HG03342 (cell line): ENCODE results near the gene CERT1.
"Not testable (repeated sequence)": the region's sequence is repeated elsewhere in the genome, so short reads cannot be mapped to it uniquely, and the experiment has no call there.

Experiments
- ATAC-seq: cut with Tn5 transposase; IDR thresholded peaks from one replicate; pipeline ENCODE4 v1.9.1; 2021; ENCODE audit warnings: mild to moderate bottlenecking, moderate library complexity; ENCODE audit not compliant: unreplicated experiment

The CERT1 gene

GRCh38 chr5:75356719-75357118, 154.7 kb downstream of the CERT1 start:
- ATAC-seq = no peak

DNA sequence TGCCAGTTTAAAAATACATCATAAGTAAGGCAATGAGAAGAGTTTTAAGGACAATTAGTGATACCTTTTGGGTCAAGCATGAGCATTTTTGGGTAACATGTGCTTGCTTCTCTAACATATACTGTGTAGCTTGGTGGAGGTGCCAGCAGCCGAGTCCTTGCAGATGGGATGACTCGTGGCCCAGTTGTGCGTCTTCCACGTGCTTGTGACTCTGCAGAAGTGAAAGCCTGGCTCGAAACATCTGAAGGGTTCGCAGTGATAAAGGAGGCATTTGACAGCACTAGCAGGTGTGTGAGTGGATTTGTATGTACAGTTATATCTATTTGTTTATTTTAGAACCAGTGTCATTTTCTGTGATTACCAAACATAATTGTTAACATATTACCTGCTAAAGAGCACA, 156.2 kb downstream of the CERT1 start:
- no peak for ATAC-seq

GRCh38 chr5:75351139-75351926, 160.1 kb downstream of the CERT1 start:
- ATAC-seq = no peak

DNA sequence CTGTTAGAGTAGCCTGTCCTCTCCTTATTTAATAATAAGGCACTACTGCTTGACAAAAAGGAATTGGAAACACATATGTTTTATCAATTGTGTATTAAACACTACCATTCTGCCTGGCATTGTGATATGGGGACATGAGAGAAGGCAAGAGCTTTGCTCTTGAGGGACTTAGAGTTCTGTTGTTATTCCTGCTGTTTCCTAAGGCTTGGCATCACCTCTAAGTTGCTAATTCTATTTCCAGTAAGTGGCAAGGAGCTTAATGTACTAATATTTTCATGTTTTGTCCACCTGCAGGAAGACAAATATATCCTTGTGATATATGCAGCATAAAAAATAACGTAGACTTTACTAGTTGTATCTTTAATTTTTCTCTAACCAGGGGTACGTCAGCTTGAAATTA, 161.8 kb downstream of the CERT1 start:
- no peak for ATAC-seq

- no peak for ATAC-seq
Measured at GRCh38 chr5:75348241-75348640, 163.2 kb downstream of the CERT1 start.

- no peak for ATAC-seq
Measured at GRCh38 chr5:75342836-75343235, 168.6 kb downstream of the CERT1 start.

DNA sequence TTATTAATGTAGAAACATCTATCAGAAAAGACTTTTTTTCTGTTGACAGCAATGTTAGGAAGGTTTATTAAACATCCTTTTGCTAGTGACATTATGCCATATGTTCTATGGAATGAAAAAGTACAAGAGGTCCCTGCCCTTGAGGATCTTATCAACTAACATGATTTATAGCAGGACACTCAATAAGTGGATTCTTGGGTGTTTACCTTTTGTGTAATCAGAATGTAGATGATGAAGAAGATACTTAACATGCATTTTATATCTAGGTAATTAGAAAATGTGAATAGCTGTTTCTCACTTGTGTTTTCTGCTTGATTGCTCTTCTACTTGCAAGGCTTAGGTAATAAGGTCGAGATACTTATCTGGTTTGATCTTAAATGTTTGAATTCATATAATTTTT, 169.5 kb downstream of the CERT1 start:
- no peak for ATAC-seq

- ATAC-seq = no peak
Measured at GRCh38 chr5:75340714-75341478, 170.5 kb downstream of the CERT1 start.

GRCh38 chr5:75338408-75338807, 173.0 kb downstream of the CERT1 start:
- ATAC-seq = no peak

GRCh38 chr5:75337366-75338021, 173.9 kb downstream of the CERT1 start:
- ATAC-seq = no peak

DNA sequence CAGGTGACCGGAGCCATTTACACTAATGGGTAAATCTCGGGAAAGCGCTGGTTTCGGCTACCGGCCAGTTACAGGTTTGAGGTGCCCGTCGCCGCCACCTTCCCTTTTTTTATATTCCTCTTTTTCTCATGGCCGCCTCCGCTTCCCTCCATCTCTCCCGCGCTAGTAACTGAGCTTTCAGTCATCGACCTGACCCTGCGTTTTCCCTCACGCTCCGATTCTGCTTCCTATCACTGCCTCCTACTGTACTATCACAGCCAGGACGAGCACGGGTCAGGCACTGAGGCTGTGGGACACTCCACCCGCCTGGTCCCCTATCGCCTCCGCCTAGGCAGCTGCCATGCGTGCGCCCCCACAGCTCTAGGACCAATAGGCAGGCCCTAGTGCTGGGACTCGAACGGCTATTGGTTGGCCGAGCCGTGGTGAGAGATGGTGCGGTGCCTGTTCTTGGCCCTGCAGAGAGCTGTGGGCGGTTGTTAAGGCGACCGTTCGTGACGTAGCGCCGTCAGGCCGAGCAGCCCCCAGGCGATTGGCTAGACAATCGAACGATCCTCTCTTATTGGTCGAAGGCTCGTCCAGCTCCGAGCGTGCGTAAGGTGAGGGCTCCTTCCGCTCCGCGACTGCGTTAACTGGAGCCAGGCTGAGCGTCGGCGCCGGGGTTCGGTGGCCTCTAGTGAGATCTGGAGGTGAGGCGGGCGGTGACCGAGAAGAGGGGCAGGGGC, 174.7 kb downstream of the CERT1 start, which contains the start of gene HMGCR:
TSS of gene HMGCR (plus strand) at position 606 of the 722 bp plus-strand sequence. CDS start 5,386 bp downstream, outside the sequence.
- ATAC-seq = peak; percentile 99

DNA sequence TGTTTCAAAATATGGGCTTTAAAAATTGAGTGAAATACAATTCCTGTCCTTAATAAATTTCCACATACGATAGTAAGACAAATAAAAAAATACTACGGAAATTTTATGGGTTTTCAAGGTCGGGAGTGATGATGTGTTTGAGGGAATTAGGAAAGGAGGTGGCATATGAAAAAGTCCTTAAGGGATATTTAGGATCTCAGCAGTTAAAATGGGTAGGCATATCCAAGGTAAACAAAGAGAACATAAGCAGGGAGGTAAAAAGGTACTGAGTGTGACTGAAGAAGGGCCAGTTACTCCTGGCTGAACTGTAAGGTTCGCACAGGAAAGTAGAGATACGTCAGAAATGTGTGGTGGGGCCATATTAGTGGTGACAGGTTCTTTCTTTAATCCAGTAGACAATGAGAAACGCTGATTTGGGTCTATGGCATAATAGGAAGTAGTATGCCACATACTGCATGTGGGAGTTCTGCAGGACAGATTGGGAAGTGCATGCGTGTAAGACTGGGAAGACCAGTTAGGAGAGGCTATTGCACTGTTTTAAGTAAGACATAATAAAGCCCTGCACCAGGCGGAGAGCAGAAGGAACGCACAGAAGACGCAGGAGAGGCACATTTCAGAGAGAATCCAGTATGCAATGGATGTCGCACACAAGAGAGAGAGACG, 175.3 kb downstream of the CERT1 start:
- no peak for ATAC-seq

DNA sequence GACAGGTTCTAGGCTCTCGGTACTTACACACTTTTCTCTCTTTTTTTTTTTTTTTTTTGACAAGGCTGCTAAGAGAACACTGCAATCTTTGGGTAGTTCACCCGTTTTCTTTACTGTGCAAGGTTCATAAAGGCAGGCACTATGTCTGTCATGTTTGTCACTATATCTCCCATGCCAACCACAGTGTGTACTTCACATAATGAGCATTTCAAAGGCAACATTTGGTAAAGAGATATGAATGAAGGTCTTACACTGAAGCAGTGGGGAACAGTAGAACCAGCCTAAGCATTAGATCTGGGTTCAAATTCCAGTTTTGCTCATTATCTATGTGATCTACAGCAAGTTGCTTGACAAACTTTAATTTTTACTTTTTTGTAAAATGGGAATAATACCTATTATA, 175.9 kb downstream of the CERT1 start:
- ATAC-seq = no peak

GRCh38 chr5:75334413-75334812, 177.0 kb downstream of the CERT1 start:
- ATAC-seq = not testable (repeated sequence)

- not testable (repeated sequence) for ATAC-seq
Measured at GRCh38 chr5:75333759-75334158, 177.7 kb downstream of the CERT1 start.

DNA sequence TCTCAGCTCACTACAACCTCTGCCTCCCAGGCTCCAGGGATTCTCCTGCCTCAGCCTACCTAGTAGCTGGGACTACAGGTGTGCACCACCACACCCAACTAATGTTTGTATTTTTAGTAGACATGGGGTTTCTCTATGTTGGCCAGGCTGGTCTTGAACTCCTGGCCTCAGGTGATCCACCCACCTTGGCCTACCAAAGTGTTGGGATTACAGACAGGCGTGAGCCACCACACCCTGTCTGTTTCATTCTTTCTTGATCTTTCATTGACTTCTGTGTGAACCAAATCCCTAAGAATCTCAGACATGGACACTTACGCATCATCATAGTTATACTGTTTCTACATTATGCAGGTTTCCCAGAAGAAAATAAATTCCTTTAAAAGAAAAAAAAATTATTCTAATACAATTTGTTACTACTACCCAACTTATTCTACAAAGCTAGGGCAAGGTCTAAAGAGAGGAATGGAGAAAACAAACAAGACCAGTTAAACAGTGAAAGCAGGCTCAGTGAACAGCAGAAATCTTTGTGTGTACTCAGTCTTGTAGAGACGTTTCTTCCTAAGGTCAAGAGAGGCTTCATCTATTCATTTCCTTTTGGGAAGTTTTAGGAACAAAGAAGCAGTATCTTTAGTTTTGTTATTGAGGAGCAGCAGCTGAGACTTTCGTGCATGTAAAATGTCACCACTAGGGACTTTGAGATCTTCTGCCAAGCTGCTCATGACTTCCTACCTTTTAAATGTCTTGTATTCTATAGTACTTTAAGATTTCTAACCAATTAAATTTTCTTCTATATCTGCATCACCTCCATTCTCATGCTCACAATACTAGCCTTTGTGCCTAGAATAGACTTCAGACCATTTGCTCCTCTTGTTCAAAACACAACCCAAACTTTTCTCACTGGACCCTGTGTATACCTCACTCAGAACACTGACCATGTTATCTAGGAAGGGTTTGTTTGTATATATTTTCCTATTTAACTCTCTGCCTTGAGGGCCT, 180.0 kb downstream of the CERT1 start:
- no peak for ATAC-seq

DNA sequence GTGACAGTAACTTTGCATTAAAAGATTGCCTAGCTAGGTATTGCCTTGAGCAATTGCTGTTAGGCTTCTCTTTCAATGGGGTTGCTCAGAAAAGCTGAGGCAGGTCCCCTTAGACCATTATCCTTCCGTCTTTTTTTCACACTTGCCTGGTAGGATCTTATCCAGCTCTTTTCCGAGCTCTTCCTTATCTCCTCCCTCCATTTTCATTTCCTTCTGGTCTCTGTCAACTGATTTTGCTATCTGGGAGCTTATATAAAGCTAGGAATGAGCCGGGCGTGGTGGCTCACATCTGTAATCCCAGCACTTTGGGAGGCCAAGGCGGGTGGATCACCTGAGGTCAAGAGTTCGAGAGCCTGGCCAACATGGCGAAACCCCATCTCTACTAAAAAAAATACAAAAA, 181.0 kb downstream of the CERT1 start:
- ATAC-seq = no peak
